Measurements from ENCODE around the gene PYY.
"Not testable (repeated sequence)": the region's sequence is repeated elsewhere in the genome, so short reads cannot be mapped to it uniquely, and the experiment has no call there.

The PYY gene

DNA sequence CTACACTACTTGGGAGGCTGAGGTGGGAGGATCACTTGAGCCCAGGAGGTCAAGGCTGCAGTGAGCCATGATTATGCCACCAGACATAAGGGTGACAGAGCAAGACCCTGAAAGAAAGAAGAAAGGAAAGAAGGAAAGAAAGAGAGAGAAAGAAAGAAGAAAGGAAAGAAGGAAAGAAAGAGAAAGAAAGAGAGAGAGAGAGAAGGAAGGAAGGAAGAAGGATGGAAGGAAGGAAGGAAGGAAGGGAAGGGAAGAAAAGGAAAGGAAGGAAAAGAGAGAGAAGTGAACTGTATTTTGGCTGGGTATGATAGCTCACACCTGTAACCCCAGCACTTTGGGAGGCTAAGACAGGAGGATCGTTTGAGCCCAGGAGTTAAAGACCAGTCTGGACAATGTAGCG lies 24.3 kb upstream of the PYY start:
- DNase-seq (ENCODE audit: low spot score): no peak

DNA sequence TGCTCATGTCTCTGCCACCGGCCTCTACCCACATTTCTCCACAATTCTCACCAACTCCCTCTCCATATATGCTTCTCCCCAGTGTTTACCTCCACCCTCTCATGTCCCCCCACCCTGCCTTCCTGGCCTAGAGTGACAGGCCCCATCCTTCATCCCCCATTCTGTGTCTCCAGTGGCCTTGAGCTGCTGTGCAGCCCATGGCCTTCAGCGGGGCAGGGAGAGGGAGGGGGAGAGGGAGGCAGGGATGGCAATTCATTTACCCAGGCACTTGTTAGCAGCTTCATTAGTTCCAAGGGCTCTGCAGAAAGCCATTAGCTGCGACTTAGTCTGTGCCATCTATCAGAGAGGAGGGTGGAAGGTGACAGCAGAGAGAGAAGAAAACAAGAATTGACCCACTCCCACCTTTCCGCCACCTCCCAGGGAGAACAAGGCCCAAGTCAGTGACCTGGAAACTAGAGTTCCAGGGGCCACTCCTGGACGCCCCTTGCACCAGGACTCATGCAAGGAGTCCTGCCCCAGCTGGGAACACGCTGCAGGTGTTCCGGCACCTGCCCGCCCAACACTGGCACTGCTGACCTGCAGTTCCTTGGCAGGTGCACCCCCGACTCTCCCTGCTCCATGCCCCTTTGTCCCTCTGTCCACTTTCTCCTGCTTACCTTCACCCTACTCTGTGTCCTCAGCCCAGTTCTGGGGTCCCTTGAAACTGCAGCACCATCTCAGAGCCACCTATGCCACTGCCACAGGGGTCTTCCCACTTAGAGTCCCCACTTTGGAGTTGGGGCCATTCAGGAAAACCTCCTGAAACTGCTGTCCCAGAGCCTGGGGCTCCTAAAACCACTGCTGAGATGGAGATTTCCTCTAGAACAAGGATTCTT lies 23.5 kb upstream of the PYY start:
- DNase-seq (ENCODE audit: low spot score): no peak

DNA sequence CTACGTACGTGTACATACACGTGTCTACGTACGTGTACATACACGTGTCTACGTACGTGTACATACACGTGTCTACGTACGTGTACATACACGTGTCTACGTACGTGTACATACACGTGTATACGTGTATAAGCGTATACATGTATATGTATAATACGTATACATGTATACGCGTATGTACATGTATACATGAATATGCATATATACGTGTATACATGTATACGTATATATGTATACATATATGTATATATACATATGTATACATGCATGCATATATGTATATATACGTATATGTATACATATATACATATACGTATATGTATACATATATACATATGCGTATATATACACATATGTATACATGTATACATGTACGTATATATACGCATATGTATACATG lies 22.2 kb upstream of the PYY start:
- DNase-seq (ENCODE audit: low spot score): no peak

DNA sequence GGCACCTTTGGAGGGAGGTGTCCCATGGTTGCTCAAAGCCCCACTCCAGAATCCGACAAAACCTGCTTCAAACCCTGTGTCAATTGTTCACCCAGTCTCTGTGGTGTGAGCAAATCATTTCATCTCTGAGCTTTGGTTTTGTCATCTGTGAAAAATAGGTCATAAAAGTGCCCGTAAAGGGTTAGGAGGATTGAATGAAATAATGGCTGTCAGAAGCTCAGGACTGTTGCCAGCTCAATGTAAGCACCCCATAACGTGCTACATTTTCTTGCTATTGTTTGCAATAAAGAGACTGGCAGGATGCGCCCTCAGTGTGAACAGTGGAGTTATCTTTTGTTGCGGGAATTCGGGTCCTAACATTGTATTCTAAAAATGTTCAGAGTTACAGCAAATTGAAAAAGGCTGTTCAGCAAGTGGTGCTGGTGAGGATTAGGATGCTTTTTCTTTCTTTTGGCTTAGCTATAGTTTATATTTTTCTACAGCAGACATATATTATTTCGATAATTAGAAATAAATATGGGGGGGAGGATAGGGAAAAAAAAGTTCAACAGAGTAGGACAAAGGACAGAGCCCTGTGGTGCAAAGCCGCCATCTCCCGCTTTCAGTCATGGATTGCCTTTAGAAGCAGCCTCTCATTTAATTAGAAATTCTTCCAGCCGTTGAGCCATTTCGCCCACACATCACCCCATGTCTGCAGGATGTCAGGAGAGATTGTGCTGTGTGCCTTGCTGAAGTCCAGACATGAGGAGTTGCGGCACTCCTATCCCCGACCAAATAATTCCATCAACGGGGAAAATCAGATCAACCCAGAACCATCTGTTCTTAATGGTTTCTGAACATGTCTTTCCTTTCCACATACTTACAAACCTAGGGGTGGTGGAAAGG lies 20.9 kb upstream of the PYY start:
- no peak for DNase-seq (ENCODE audit: low spot score)

DNA sequence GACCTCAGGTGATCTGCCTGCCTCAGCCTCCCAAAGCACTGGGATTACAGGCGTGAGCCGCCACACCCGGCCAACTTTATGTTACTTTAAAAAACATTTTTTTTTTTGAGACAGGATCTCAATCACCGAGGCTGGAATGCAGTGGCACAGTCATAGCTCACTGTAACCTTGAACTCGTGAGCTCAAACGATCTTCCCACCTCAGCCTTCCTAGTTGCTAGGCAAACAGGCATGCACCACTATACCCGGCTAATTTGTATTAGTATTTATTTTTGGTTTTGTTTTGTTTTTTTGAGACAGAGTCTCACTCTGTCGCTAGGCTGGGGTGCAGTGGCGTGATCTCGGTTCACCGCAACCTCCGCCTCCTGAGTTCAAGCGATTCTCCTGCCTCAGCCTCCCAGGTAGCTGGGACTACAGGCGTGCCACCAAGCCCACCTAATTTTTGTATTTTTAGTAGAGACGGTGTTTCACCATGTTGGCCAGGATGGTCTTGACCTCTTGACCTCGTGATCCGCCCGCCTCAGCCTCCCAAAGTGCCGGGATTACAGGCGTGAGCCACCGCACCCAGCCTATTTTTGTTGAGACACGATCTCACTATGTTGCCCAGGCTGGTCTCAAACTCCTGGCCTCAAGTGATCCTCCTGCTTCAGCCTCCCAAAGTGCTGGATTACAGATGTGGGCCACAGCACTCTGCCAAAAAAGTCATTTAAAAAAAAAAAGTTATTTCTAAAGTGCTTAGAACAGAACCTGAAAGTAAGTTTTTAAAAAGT lies 18.9 kb upstream of the PYY start:
- DNase-seq (ENCODE audit: low spot score): not testable (repeated sequence)

DNA sequence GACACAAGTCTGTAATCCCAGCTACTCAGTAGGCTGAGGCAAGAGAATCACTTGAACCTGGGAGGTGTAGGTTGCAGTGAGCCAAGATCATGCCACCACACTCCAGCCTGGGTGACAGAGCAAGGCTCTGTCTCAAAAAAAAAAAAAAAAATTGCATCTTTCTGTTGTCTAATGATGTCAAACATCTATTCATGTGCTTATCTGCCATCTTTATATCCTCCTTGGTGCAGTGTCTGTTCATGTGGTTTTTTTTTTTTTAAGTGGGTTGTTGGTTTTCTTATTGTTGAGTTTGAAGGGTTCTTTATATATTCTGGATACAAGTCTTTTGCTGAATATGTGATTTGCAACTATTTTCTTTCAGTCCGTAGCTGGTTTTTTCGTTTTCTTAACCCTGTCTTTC lies 17.7 kb upstream of the PYY start:
- not testable (repeated sequence) for DNase-seq (ENCODE audit: low spot score)

DNA sequence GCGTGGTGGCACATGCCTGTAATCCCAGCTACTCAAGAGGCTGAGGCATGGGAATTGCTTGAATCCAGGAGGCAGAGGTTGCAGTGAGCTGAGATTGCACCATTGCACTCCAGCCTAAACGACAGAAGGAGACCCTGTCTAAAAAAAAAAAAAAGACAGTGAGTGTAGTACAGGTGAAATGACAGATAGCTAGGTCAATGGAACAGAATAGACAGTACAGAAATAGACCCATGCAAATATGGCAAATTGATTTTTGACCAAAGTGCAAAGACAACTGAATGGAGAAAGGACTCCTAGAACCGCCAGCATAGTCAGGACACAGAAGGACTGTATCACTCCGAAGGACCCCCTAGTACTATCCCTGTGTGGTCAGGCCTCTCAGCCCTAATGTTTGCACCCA lies 16.6 kb upstream of the PYY start:
- DNase-seq (ENCODE audit: low spot score): no peak

DNA sequence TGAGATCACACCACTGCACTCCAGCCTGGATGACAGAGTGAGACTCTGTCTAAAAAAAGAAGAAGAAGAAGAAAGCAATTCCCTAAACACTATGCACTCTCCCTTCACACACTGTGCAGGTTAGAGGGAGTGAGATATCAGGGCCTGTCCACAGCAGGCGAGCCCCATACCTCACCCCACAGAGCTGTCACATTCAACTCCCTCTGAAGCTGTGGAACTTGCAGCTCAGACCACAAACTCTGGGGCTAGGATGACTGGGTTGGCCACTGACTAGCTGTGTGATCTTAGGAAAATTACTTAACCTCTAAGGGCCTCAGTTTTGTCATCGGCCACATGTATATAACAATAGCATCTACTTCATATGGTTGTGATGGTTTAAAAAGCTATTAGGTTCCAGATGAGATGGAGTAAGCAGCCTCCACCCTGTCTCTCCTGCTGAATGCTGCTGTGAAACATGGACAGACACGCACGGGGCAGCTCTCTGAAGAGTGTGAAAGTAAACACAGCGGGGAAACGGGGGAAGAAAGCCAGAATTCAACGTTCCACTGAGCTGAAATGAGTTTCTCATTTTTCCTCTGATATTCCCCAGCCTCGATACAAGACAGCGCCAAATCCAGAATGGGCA lies 13.6 kb upstream of the PYY start:
- no peak for DNase-seq (ENCODE audit: low spot score)

DNA sequence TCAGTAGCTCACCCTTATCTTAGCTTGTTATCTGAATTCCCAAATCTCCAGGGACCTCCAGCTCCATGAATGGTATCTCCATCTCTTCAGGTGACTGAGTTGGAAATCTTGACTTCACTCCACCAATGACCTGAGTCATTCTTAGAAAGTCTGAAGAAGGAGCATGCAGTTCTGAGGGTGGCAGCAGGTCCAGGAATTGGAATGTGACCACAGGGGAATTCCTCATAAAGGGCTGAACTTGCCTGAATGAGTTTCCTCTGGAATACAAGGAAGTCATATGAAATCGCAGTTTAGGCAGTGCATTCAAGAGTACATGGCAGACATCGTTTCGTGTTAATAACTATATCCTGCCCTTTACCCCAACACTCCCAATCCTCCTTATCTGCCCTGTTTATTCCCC lies 12.5 kb upstream of the PYY start:
- no peak for DNase-seq (ENCODE audit: low spot score)

DNA sequence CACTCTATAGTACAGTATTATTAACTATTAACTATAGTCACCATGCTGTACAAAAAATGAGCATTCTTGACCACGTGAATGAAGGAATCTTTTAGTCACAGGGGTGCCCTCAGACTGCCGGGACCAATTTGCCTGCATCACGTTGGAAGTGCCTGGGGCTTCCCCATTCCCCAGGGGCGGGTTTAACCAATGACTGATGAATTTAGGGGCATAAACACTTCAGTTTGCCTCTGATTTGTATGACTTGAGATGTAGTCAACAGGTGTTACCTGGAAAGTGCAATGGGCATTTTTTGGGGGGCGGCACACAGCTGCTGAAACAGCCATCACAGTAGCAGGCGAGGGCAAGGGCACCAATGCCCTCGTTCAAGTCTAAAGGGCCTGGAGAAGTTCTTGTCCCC lies 8.7 kb upstream of the PYY start:
- no peak for DNase-seq (ENCODE audit: low spot score)

DNA sequence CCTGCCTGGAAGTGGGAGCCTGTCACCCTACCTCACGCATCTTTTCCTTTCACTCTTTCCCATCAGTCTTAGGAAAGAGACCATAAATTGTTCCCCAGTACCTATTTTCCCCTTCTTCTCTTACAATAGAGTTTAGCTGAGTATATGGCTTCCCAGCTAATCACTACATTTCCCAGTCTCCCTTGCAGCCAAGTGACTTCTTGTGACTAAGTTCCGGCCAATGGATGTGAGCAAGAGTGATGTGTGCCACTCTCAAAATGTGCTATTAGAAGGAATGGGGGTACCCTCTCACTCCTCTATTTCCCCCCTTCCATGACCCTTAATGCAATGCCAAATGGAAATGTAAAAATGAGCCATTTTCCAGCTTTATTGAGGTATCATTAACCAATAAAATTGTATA lies 8.2 kb upstream of the PYY start:
- DNase-seq (ENCODE audit: low spot score): no peak

DNA sequence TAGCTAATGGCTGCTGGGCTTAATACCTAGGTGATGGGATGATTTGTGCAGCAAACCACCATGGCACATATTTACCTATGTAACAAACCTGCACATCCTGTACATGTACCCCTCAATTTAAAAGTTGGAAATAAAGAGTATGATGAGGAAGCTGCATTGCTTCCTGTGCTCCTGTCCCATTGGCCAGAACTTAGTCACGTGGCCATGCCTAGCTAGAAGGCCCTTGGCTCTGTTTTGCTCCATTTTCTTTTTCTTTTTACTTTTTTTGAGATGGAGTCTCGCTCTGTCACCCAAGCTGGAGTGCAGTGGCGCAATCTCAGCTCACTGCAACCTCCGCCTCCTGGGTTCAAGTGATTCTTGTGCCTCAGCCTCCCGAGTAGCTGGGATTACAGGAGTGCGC lies 7.6 kb upstream of the PYY start:
- DNase-seq (ENCODE audit: low spot score): not testable (repeated sequence)

DNA sequence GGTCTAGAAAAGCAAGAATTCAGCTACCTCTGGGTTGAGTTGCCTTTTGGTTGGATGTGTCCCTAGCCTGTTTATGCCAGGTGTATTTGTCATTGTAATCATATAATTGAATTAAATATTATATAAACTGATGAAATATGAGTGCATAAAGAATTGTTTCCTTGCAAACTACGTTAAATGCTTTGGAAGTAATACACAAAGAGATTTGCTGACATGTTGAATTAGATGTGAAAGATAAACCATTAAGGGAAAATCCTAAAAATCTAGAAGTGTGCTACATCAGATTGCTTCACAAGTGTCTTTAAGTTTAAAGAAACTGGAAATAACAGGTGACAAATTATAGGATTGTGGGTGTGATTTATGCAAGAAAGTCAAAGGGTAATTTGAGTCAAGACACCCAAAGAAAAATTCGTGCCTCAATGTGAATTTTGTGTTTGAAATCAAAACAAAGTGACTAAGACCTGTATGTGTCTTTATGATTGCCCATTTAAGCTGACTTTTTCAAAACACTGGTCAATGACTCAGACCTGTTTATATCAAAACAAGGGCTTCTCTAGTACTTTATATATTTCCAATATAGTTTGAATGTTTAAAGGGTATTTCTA lies 5.1 kb upstream of the PYY start:
- no peak for DNase-seq (ENCODE audit: low spot score)

DNA sequence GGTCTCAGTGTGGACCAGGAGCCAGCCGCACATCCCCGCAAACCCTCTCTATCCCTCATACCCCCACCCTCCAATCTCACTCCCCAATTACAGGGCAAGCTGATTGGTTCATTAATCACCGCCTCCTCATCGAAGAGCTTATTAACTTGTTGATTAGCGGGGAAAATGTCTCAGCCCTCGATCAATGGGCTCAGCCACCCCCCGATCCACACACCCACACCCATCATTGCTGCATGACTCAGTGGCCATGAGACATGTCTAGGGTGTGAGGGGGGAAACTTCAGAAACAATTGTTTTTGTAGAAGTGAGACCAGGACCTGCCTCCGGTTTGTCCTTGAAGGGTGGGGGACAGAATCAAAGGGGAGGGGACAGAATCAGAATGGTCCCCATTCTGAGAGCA lies 2.5 kb upstream of the PYY start:
- no peak for DNase-seq (ENCODE audit: low spot score)

DNA sequence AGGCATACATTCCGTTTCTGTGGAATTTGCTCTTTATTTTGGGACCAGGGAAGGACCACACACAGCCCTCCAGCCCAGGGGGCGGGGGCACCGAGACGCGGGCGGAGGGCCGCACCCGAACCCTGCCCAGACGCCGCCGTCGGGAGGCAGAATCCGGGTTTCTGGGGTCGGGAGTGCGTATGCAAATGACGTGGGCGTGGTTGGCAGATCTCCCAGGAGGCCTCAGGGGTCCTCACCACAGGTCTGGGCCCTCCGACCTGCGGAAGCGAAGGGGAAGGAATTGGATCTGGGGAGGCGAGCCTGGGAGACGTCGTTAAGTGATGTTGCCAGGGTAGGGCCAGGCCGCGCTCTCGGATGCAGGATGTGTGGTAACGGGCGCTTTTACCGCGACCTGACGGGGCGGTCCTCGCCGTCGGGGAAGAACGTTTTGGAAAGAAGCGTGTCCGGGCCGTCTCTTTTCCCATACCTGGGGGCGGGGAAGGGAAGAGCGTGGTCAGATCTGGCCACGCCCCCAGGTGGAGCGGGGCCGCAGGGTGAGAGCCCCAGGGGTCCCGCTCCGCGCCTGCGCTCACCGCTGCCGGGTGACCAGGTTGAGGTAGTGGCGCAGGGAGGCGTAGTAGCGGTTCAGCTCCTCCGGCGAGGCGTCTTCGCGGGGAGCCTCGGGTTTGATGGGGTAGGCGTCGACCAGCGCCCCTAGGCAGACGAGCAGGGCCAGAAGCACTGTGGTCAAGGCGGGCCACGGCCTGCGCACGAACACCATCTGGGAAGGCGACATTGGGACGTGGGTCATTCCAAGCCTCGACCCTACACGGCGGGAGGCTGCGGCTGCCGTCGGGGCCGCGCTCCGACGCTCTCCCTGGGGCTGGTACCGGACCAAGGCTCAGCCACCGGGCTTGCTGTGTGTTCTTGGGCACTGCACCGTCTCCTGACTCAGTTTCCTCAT lies 745 bp downstream of the PYY start:
- DNase-seq (ENCODE audit: low spot score): no peak

DNA sequence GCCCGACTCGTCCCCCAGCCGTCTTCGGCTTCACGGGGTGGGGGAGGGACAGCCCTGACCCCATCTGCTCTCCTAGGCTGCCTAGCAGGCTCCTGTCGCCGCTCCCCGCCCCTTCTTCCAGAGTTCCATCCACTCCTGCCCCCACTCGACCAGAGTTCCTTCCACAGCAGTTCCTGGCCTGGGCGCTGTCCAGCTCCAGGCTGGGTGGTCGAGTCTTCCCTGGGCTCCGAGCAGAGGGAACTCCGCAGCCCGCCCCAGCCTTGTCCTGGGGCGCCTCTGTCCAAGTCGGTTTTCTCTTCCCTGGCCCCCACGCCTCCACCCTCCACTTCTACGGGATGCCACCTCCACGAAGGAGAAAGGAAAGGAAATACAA lies 1.4 kb downstream of the PYY start:
- DNase-seq (ENCODE audit: low spot score): no peak

DNA sequence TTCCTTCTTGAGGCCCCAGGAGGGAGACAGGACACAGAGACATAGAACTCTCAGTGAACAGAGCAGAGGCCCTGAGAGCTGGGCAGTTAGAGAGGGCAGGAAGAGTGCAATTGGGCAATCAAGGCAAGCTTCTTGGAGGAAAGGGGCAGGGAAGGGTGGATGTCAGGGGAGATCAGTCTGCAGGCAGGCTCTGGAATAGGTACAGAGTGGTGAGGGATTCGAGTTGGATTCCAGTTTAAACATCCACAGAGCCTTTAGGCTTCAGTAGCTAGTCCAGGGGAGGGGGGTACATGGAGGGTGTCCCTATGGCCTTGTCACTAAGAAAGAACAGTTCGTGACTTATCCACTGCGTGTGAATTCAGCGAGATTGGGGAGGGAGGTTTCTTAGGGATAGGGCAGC lies 2.0 kb downstream of the PYY start:
- DNase-seq (ENCODE audit: low spot score): no peak

DNA sequence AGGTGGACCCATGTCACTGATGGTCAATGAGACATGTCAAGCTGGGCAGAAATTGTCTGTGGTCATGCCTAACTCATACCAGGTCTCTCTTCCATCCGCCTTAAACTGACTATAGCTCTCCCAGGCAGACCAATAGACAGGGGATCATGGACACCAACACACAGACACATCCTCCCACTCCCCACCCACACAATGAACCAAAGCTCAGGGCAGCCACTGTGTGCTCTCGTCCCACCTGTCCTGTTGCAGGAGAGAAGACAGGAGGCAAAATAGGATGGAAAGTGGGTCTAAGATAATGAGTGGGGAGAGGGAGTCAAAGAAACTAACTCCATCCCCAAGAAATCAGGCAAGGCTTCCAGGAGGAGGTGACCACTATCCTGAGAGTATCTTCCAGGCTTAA lies 3.2 kb downstream of the PYY start:
- no peak for DNase-seq (ENCODE audit: low spot score)

DNA sequence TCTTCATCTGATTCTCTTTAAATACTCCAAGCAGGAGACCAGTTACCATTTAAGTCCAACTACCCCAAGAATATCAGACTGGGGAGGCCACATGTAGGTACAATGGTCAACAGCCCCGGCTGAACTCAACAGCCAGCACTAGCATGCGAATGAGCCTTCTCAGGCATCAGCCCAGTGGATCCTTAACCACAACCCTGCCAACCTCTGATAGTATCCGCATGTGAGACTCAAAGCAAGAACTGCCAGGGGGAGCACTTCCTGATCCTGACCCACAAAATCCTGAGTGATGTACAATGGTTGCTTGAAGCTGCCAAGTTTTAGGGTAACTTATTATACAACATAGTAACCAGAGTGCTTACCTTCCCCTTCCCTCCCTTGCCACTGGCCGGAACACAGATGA lies 4.0 kb downstream of the PYY start:
- no peak for DNase-seq (ENCODE audit: low spot score)

DNA sequence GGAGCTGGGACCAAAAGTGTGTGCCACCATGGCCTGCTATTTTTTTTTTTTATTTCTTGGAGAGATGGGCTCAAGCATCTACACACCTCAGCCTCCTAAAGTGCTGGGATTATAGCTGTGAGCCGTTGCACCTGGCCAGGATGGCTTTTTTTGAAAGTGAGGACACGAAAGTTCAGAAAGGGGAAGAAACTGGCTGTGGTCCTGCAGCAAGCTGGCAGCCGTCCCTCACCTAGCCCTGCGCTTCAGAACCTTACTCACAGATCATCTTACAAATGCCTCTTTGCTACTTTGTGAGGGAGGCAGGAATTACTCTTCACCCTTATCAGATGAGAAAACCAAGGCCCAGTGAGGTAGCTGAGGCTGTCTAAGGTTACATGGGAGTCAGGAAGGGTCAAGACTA lies 7.0 kb downstream of the PYY start:
- DNase-seq (ENCODE audit: low spot score): no peak

All from CD4-positive, alpha-beta T cell treated with Interleukin-6 at 100 ng/mL for 8 hours (primary cell).